Mesothelial cell of epicardium (in vitro differentiated cells): ENCODE data around the gene POLE. TPM values are rescaled to one million over a fixed set of nuclear protein-coding genes. Genes with fewer than 3 reads are reported as not detected.

ENCODE experiments used
- DNase-seq, 2 experiments: peaks; one replicate each; pipeline ENCODE4 v3.0.0; 2021; ENCODE audit warnings: low spot score in 2 of 2; ENCODE audit not compliant: unreplicated experiment in 2 of 2
- H3K27ac Mint-ChIP-seq: 2 replicates; pipeline ENCODE4 v1.8.0; 2021; ENCODE audit warnings: mixed read lengths
- H3K27me3 Mint-ChIP-seq: 2 replicates; pipeline ENCODE4 v1.8.0; 2021; ENCODE audit warnings: low read depth, mixed read lengths
- H3K36me3 Mint-ChIP-seq: 2 replicates; pipeline ENCODE4 v1.8.0; 2021; ENCODE audit warnings: mixed read lengths
- H3K4me1 Mint-ChIP-seq: 2 replicates; pipeline ENCODE4 v1.8.0; 2021; ENCODE audit warnings: mixed read lengths
- H3K4me3 Mint-ChIP-seq: 2 replicates; pipeline ENCODE4 v1.8.0; 2021; ENCODE audit warnings: mild to moderate bottlenecking, moderate library complexity, mixed read lengths
- H3K9me3 Mint-ChIP-seq: 2 replicates; pipeline ENCODE4 v1.8.0; 2021; ENCODE audit warnings: mixed read lengths
- total RNA-seq: library from RNA; stranded (reverse); gene quantifications from 3 replicates; pipeline ENCODE4 v1.2.1, GENCODE V29; 2021
- TF ChIP-seq, protein P1 (sequence below): fragments of 200-600 bp; sonication (generic); IDR thresholded peaks from one replicate; pipeline ENCODE4 v1.5.0; 2021; ENCODE audit warnings: antibody characterized with exemption; ENCODE audit not compliant: unreplicated experiment

Gene POLE
- total RNA-seq, 1 donor from 2014 or later = 124 TPM

DNA sequence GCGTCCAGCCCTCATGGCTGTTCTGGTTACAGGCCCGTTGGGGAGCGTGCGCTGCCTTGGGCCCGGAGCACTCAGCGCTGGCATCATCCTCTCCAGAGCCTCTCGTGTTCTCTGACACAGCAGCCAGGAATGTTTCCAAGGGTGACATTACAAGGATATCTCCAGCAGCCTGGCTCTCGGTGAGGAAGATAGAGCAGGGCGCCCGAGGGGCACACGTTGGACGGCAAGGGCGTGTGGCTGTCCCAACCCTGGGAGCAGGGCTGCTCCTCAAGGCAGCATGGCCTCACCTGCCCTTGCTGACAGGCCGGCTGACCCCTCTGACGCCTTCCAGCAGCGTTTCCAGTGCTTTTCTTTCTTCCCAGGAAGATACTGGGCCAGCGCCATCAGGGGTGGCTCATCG is 91.1 kb downstream of the POLE start:
- peak overlapping the region; percentile 41 for H3K4me3 Mint-ChIP-seq
- H3K9me3 Mint-ChIP-seq = no peaks in the 10 kb centered on the region
- no peaks in the 10 kb centered on the region for H3K36me3 Mint-ChIP-seq
- peaks cover 23% of the 10 kb centered on the region for H3K4me1 Mint-ChIP-seq
- no peak overlapping the region for H3K27ac Mint-ChIP-seq
- no peak for DNase-seq
- TF ChIP-seq, protein P1, sequence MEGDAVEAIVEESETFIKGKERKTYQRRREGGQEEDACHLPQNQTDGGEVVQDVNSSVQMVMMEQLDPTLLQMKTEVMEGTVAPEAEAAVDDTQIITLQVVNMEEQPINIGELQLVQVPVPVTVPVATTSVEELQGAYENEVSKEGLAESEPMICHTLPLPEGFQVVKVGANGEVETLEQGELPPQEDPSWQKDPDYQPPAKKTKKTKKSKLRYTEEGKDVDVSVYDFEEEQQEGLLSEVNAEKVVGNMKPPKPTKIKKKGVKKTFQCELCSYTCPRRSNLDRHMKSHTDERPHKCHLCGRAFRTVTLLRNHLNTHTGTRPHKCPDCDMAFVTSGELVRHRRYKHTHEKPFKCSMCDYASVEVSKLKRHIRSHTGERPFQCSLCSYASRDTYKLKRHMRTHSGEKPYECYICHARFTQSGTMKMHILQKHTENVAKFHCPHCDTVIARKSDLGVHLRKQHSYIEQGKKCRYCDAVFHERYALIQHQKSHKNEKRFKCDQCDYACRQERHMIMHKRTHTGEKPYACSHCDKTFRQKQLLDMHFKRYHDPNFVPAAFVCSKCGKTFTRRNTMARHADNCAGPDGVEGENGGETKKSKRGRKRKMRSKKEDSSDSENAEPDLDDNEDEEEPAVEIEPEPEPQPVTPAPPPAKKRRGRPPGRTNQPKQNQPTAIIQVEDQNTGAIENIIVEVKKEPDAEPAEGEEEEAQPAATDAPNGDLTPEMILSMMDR = no peak
- H3K27me3 Mint-ChIP-seq = peaks cover 51% of the 10 kb centered on the region

DNA sequence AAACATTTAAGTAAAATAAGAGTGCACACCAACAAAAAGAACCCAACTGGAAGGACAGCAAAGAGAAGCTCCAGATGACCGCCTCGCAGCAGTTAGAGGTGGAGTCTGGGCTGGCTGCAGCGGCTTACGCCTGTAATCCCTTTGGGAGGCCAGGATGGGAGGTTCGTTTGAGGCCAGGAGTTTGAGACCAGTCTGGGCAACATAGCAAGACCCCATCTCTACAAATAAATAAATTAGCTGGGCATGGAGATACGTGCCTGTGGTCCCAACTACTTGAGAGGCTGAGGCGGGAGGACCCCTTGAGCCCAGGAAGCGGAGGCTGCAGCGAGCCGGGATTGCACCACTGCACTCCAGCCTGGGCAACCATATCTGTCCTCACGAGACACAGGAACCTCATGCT is 92.0 kb downstream of the POLE start:
- no peak overlapping the region for H3K4me3 Mint-ChIP-seq
- TF ChIP-seq, protein P1 = no peak
- no peak overlapping the region for H3K27ac Mint-ChIP-seq
- peaks cover 17% of the 10 kb centered on the region for H3K4me1 Mint-ChIP-seq
- no peaks in the 10 kb centered on the region for H3K36me3 Mint-ChIP-seq
- peaks cover 53% of the 10 kb centered on the region for H3K27me3 Mint-ChIP-seq
- DNase-seq = no peak
- no peaks in the 10 kb centered on the region for H3K9me3 Mint-ChIP-seq

DNA sequence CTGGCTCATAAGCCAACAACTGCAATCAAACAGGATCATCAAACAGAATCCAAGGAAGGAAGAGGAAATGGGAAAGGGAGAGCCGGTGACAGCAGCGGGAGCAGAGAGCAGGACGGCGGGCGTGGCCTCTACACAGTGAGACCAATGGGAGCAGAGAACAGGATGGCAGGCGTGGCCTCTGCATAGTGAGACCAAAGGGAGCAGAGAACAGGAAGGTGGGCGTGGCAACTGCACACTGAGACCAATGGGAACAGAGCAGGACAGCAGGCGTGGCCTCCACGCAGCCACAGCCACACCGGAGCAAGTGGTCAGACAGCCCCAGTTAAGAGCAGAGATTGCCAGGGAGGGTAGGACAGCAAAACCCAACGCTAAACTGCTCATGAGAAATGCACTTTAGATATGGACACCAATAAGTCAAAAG is 93.2 kb downstream of the POLE start:
- Mint-ChIP-seq H3K36me3 (no peaks in the 10 kb centered on the region), H3K27me3 (peaks cover 59% of the 10 kb centered on the region), H3K27ac (no peak overlapping the region), H3K4me3 (peak overlapping the region; percentile 20), H3K9me3 (no peaks in the 10 kb centered on the region), H3K4me1 (peaks cover 16% of the 10 kb centered on the region)
- DNase-seq = peak; percentile 84 to 85
- TF ChIP-seq, protein P1 = no peak

DNA sequence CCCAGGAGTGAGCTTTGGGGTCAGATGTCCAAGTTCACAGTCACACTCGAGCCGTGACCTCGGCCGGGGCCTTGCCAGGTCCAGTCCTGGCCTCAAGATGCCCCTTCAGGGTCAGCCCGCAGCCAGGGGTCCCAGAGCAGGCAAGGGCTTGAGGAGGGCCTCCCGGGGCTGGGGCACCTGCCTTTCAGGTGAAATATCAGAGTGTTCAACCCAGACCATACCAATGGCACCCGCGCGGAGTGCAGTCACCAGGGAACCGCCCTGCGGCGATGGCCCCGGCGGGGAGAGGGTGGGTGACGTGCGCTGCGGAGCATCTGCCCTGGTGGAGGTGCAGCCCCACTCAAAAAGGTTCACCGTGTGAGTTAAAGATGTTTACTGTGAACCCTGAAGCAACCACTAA is 93.6 kb downstream of the POLE start:
- Mint-ChIP-seq H3K36me3 (no peaks in the 10 kb centered on the region), H3K4me1 (peaks cover 12% of the 10 kb centered on the region), H3K4me3 (peak overlapping the region; percentile 9), H3K9me3 (no peaks in the 10 kb centered on the region), H3K27ac (no peak overlapping the region), H3K27me3 (peaks cover 64% of the 10 kb centered on the region)
- TF ChIP-seq, protein P1 = no peak
- no peak for DNase-seq

DNA sequence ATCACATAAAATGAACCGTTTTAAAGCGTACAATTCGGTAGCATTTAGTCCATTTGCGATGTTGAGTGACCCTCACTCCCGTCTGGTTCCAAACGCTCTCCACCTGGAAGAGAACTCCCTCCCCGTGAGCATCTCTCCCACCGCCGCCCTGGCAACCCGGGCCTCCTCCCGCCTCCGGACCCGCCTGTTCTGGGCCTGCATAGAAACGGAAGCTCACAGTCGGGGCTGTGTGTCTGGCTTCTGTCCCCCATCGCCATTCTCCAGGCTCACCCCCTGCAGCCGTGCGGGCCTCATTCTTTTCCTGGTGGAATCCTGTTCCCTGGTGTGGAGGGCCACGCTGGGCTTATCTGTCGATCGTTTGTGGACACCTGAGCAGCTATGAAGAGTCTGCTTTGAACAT is 94.1 kb downstream of the POLE start:
- TF ChIP-seq, protein P1 = no peak
- DNase-seq = no peak
- Mint-ChIP-seq H3K27ac (no peak overlapping the region), H3K9me3 (no peaks in the 10 kb centered on the region), H3K4me1 (peaks cover 12% of the 10 kb centered on the region), H3K27me3 (peaks cover 66% of the 10 kb centered on the region), H3K36me3 (no peaks in the 10 kb centered on the region), H3K4me3 (no peak overlapping the region)
